ENCODE data around the gene AQP10. TPM values are rescaled to one million over a fixed set of nuclear protein-coding genes. Genes with fewer than 3 reads are reported as not detected.

The AQP10 gene
- total RNA-seq, 1 donor from 2014 or later: not detected

Other genes starting within 250 kb of the AQP10 start
- gene NUP210L, start 166.0 kb upstream of the AQP10 start, total RNA-seq: 0.12 and 0.15 TPM in 2 replicates
- gene TPM3, start 129.0 kb upstream of the AQP10 start, total RNA-seq: 706 and 720 TPM in 2 replicates
- gene CFAP141, start 114.8 kb upstream of the AQP10 start, total RNA-seq: not detected in 2 replicates
- gene UBAP2L, start 100.1 kb upstream of the AQP10 start, total RNA-seq: 223 and 230 TPM in 2 replicates
- gene HAX1, start 48.5 kb upstream of the AQP10 start, total RNA-seq: 115 and 116 TPM in 2 replicates
- gene ATP8B2, start 4.4 kb downstream of the AQP10 start, total RNA-seq: 95.8 and 105 TPM in 2 replicates
- 6.4 and 9.8 TPM in 2 replicates for gene IL6R, start 84.2 kb downstream of the AQP10 start, total RNA-seq
- gene TDRD10, start 181.1 kb downstream of the AQP10 start, total RNA-seq: not detected in 2 replicates
- not detected in 2 replicates for gene SHE, start 181.3 kb downstream of the AQP10 start, total RNA-seq
- 102 and 109 TPM in 2 replicates for gene UBE2Q1, start 237.6 kb downstream of the AQP10 start, total RNA-seq
- not detected in 2 replicates for gene CHRNB2, start 246.7 kb downstream of the AQP10 start, total RNA-seq